GM19463 (cell line): Measurements from ENCODE around the gene F7.
"Not testable (repeated sequence)": the region's sequence is repeated elsewhere in the genome, so short reads cannot be mapped to it uniquely, and the experiment has no call there.

Experiments
- ATAC-seq: cut with Tn5 transposase; IDR thresholded peaks from one replicate; pipeline ENCODE4 v1.9.1; 2021; ENCODE audit warnings: mild to moderate bottlenecking, moderate library complexity; ENCODE audit not compliant: unreplicated experiment

F7 gene

DNA sequence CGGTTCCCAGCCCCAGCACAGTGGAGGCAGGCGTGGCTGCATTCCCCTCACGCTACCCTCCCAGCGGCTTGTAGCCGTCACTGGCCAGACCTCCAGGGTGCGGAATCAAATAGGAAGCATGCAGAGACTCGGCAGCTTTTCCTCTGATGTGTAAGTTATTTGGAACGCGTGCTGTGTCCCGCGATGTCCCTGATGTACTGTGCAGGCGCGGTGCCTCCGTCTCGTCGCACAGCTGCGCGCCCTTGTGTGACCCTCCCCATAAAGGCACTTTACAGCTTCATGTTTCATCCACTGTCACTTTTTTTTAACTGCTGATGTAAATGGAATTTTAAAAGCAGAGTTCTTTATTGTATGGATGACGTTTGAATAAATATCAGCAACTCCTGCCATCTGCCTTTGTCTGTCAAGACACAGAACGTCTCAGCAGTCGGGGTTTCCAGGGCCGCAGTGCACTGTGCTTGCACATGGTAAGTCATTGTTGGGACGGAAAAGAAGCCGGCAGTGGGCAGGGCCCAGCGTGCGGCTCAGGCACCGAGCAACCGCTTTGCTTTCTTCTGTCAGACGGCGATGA lies 7.3 kb upstream of the F7 start:
- ATAC-seq, result no peak

DNA sequence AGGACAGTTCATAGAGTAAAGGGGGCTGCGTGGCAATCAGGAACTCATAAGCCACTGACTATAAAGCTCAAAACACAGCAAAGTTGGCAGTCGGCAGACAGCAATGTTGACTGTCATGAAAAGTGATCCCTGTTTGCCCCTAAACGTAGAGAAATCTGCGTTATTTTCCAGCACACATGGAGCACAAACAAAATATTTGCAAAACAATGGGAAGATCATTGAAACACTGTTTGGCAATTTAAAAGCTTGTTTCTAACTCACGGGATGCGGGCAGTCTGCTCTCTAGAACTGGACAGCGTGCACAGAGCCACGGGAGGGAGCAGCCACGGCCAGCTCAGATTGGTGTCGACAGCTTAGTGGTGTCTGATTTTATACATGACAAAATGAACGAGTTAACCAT lies 6.4 kb upstream of the F7 start:
- ATAC-seq, result no peak

DNA sequence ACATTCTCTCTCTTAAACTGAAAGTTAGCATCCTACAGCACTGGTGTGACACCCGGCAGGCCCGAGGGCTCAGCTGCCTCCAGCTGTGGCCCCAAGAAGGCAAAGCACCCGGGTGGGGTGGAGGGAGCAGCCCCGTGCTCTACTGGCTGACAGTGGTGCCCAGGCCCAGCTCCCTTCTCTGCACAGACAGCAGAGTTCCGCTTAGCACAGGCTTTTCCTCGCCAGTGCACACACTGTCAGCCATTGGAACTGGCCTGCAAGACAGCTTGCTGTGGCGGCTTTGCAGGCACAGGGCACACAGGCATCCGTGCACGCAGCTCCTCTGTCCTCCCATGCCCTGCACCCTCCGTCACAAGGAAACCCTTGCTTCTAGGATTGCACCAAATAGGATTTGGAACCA lies 3.3 kb upstream of the F7 start:
- not testable (repeated sequence) for ATAC-seq

DNA sequence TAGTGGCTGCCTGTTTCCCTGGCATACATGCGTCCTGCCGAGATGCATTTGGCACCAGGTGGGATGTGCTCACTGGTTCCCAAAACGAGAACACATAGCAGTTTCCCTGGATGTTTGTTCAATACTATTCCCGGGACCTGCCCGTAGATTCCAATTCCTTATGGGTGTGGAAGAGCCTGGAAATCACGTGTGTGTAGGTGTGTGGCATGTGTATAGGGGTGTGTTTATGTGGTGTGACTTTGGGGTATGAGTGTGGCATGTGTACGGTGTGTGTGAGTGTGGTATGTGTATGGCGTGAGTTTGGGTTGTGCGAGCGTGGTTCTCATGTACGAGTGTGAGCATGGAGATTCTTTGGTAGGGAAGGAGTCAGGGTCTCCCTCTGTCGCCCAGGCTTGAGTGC lies 2.9 kb upstream of the F7 start:
- ATAC-seq, result no peak

DNA sequence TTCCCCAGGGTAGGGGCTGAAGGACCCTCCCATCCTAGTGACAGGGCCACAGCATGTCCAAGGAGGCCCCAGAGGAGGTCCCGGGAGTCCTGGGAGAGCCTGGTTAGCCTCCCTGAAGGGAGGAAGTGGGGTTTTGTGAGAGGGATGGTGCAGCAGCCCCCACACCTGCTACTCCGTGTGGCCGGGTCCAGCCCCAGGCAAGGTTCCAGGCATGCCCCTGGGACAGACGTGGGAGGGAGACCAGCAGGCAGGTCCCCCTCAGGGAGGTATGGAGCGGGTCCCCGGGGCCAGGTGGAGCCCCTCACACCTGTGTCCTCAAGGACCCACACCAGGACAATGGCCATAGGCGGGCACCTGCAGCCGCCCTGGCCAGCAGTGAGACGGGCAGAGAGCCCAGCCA lies 1.9 kb upstream of the F7 start:
- no peak for ATAC-seq

DNA sequence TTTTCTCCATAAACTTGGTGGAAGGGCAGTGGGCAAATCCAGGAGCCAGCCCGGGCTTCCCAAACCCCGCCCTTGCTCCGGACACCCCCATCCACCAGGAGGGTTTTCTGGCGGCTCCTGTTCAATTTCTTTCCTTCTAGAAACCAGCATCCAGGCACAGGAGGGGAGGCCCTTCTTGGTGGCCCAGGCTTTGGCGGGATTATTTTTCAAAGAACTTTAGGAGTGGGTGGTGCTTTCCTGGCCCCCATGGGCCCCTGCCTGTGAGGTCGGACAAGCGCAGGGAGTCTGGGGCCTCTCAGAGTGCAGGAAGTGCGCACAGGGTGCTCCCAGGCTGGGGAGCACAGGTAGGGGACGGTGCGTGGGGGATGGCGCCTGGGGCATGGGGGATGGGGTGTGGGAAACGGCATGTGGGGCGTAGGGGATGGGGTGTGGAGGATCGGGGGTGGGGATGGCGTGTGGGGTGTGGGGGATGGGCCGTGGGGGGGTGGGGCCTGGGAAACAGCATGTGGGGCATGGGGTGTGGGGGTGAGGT lies 396 bp downstream of the F7 start:
- no peak for ATAC-seq

DNA sequence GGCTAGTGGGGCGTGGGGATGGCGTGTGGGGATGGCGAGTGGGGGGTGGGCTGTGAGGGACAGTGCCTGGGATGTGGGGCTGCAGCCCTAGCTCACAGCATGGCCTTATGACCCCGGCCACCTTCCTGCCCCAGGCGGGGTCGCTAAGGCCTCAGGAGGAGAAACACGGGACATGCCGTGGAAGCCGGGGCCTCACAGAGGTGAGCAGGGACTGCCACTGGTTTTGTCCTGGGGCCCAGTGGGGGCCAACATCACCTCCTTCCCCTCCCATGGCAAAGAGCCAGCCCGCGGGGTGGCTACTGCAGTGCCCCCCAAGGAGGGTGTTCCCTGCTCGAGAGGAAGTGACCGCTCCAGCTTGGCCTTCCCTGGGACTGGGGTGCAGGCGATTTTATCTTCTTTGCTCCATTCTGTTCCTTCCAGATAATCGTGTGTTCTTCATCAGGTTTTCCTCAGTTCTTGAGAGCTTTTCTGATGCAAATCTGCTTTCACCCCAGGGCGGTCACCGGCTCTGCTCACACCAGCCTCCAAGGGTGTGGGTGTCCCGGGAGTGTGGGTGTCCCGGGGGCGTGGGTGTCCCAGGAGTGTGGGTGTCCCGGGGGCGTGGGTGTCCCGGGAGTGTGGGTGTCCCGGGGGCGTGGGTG lies 1.2 kb downstream of the F7 start:
- ATAC-seq, result no peak

DNA sequence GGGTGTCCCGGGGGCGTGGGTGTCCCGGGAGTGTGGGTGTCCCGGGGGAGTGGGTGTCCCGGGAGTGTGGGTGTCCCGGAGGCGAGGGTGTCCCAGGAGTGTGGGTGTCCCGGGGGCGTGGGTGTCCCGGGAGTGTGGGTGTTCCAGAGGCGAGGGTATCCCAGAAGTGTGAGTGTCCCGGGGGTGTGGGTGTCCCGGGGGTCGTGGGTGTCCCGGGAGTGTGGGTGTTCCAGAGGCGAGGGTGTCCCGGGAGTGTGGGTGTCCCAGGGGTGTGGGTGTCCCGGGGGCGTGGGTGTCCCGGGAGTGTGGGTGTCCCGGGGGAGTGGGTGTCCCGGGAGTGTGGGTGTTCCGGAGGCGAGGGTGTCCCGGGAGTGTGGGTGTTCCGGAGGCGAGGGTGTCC lies 2.9 kb downstream of the F7 start:
- ATAC-seq, result not testable (repeated sequence)

DNA sequence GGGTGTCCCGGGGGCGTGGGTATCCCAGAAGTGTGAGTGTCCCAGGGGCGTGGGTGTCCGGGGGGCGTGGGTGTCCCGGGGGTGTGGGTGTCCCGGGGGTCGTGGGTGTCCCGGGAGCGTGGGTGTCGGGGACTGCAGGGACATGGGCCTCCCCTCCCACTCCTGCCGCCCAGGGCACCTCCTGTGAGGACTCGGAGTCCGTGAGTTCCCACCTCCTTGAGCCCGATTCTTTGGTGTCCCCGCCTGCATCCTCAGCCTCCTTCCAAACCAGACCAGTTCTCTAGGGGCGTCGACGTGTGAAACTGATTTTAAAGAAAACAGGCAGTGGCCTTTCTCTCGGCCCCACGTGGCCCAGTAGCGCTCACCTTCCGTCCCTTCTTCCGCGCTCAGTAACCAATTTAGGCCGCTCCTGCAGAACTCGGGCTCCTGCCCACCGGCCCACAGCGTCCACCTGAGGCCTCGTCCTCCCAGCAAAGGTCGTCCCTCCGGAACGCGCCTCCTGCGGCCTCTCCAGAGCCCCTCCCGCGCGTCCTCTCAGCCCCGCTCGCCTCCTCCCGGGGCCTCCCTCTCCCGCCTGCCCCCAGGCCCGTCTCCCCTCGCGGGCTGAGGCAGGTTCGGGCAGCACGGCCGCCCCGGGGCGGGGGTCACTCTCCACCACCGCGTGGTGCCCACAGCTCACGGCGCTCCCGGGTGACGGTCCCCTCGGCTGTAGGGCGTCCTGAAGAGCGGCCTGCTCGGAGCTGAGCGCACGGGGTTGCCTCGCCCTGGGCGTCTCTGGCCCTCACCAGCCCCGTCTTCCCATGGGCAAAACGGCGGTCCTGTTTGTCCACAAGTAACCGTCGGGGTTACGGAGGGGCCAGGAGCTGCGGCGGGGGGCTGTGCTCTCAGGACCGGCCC lies 3.8 kb downstream of the F7 start:
- no peak for ATAC-seq

DNA sequence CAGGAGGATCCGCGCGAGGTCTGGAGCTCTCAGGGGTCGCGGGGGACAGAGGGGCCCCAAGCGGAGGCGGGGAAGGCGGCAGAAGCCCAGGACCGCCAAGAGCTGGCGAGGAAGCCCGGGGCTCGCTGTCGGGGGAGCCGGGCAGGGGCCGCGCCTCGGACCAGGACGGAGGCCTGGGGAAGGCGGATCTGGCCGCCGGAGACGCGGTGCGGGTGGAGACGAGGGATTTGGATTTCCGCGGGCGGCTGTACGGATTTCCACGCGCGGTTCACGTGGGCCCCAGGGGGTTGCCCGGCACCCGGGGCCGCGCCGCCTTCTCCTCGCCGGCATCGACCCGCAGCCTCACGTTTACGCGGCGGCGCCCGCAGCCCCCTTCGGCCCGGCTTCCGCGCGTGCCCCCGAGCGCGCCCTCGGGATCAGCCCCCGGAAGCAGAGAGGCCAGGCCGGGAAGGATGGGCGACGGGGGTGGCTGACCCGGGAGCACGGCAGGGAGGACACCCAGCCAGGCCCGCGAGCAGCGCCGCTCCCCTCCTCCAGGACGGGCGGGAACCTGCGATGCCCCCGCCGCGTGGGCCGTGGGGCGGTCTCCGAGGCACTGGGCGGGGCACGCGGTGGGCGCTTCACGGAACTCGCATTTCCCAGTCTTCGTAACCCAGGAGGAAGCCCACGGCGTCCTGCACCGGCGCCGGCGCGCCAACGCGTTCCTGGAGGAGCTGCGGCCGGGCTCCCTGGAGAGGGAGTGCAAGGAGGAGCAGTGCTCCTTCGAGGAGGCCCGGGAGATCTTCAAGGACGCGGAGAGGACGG lies 4.7 kb downstream of the F7 start:
- ATAC-seq, result no peak

DNA sequence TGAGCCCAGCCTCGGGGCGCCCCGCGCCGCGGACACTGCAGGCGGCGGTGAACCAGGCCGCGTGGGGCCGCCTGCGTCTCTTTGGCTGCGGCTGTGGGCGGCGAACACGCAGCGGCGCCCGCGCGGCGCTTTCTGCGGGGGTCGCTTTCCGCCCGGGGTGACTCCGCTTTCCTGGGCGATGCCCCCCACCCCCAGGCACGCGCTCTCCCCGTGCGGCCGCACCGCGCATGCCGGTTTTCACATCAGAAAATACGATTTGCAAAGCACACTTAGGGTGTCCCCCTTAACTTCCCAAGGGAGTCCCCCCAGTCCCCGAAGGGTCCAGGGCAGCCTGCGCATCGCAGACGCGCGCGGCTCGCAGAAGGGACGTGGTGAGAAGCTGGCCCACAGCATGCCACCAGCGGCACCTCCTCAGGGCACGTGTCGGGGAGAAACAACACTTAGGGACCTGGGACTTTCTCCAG lies 5.3 kb downstream of the F7 start:
- no peak for ATAC-seq

DNA sequence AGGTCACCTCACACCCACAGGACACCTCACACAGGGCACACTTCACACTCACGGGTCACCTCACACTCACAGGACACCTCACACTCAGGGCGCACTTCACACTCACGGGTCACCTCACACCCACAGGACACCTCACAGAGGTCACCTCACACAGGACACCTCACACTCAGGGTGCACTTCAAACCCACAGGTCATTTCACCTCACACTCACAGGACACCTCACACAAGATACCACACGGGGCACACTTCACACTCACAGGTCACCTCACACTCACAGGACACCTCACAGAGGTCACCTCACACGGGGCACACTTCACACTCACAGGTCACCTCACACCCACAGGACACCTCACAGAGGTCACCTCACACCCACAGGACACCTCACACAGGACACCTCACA lies 6.2 kb downstream of the F7 start:
- ATAC-seq, result not testable (repeated sequence)

DNA sequence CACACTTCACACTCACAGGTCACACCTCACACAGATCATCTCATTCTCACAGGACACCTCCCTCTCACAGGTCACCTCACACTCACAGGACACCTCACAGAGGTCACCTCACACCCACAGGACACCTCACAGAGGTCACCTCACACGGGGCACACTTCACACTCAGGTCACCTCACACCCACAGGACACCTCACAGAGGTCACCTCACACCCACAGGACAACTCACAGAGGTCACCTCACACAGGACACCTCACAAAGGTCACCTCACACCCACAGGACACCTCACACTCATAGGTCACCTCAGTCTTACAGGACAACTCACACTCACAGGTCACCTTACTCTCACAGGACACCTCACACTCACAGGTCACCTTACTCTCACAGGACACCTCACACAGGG lies 6.9 kb downstream of the F7 start:
- ATAC-seq, result not testable (repeated sequence)

DNA sequence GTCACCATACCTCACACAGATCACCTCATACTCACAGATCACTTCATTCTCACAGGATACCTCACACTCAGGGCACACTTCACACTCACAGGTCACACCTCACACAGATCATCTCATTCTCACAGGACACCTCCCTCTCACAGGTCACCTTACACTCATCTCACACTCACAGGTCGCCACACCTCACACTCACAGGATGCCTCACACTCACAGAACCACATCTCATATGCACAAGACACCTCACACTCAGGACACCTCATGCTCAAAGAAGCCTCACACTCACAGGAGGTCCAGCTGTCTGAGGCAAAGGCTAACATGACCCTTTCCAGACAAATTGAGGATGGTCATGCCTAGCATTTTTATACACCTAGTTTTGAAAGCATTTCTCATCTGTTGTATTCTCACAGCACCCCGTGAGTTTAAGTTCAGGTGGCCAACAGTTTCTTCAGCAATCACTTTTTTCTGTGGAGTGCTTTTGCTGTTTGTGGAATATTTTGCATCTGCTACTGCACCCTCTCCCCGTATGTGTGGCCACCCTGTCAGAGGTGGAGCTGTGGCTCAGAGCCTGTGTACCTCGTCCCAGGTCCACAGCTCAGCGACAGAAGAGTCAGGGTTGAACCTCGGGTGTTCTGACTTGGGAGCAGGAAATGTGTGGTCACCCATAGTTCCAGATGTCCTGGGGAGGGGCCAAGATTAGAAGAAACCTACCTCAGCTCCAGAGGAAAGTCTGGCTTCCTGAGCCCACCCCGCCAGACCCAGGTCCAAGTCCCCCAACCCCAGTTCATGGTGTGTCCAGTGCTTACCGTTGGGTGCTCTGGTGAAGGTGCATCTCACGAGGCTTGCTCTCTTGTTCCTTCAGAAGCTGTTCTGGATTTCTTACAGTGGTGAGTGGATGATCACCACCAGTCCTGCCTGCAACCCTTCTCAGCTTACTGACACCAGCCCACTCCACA lies 7.6 kb downstream of the F7 start:
- no peak for ATAC-seq

DNA sequence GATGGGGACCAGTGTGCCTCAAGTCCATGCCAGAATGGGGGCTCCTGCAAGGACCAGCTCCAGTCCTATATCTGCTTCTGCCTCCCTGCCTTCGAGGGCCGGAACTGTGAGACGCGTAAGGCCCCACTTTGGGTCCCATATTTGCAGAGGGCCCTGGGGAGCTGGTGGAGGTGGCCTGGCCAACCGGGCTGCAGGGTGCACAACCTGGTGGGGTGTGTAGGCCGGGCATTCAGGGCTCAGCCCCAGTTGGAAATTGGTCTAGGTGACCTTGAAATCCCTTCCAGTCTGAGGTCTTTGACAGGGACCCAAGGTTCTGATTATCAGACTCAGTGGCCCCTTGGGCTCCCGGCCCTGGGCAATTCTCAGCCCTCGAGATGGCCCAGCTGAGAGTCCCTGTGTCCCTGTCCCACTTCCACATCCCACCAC lies 8.3 kb downstream of the F7 start:
- no peak for ATAC-seq

DNA sequence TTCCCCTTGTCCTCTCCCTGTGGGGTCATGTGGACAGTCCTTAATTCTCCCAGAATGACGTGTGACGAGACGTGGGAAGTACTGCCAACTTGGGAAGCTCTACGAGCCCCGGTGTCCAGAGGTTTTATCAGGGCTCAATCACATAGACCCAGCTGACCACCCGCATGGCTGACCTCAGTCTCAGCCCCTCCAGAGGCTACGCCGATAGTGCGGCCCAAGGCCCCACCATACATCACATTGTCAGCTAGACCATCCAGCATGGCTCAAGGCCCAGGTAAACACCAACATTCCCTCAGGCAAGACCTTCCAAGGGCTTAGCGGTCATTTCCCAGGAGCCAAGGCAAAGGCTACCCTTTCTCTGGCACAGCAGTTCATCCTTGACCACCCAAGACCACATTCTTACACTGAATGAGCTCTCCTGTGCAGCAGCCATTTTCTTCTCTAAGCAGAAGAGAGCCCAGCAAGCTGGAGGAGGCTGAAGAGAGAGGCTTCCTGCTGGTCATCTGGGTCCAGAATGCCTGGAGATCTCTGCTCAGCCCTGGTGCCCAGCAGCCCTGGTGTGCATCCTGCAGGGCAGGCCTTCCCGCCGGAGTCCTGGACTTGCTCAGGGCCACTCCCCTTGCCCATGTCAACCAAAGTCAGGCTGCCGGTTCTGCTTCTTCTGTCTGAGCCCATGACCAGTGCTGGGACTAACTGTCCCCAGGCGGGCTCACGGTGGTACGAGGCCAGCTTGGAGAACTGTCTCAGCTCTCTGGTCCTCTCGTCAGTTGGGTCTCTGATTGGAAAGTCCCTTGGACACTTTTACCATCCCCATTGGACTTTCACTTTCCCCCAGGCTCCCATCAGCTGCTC lies 9.1 kb downstream of the F7 start:
- ATAC-seq, result no peak

DNA sequence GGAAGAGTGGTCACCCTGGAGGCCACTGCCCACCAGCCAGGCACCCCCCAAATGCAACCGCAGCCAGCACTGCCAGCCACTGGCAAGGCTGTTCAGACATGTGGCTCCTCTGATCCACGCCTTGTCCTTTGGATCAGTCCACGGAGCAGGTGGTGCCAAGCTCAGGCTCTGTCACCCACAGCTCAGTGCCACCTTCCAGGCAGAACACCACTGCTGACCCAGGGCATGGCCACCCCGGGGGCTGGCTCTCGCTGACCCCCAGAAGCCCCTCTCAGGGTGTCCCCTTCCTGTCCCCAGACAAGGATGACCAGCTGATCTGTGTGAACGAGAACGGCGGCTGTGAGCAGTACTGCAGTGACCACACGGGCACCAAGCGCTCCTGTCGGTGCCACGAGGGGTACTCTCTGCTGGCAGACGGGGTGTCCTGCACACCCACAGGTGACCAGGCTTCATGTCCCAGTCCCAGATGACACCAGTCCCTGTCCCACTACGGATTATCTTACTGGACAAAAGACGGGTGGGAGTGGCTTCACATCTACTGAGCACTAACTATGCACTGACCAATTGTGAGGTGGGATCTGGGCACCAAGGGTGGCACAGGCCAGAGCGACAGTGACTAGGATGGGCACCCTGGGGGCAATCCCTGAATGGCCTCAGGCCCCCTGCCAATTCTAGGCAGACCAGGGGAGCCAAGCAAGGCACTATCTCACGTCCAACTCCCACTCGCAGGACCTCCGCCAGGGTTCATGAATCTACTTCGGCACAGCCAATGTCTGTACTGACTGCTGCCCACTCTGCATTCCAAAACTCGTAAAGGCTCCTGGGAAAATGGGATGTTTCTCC lies 10.0 kb downstream of the F7 start:
- no peak for ATAC-seq

DNA sequence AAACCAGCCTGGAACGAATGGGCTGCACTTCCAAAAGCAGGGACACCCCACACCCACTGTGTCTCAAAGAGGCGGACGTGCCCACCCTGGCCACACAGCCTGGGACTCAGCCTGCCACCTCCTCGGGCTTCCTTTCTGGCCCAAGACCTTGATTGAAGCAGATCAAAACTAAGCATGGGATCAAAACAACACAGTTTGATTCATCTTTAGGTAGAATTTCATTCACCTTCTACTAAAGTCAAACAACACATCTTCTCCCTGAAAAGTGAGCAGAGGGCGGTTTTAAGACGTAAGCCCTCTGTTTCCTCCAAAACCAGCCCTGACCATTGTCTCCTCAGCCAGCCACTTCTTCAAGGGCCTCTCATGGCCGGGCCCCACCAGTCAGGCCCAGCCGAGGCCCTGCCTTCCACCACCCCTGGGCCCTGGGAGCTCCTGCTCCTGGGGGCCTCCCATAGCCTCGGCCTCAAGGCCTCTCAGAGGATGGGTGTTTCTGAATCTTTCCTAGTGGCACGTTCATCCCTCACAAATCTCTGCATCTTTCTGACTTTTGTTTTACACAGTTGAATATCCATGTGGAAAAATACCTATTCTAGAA lies 10.7 kb downstream of the F7 start:
- no peak for ATAC-seq
